HG03103 (cell line): ENCODE measurements around the gene HSPA6.
"Not testable (repeated sequence)": the region's sequence is repeated elsewhere in the genome, so short reads cannot be mapped to it uniquely, and the experiment has no call there.

Source experiments
- ATAC-seq: cut with Tn5 transposase; IDR thresholded peaks from one replicate; pipeline ENCODE4 v1.9.1; 2021; ENCODE audit warnings: low read depth; ENCODE audit not compliant: unreplicated experiment

Gene HSPA6

DNA sequence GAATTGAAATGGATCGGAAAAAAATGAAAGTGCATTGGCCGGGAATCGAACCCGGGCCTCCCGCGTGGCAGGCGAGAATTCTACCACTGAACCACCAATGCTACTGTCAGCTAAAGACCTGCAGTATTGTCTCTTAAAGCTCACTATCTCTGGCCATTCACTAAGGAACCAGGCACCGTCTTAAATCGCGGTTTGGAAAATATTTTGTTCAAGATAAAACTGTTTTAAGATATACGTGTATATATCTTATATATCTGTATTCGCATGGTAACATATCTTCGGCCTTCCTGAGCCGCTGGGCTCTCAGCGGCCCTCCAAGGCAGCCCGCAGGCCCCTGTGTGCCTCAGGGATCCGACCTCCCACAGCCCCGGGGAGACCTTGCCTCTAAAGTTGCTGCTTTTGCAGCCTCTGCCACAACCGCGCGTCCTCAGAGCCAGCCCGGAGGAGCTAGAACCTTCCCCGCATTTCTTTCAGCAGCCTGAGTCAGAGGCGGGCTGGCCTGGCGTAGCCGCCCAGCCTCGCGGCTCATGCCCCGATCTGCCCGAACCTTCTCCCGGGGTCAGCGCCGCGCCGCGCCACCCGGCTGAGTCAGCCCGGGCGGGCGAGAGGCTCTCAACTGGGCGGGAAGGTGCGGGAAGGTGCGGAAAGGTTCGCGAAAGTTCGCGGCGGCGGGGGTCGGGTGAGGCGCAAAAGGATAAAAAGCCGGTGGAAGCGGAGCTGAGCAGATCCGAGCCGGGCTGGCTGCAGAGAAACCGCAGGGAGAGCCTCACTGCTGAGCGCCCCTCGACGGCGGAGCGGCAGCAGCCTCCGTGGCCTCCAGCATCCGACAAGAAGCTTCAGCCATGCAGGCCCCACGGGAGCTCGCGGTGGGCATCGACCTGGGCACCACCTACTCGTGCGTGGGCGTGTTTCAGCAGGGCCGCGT is at the start of gene HSPA6:
HSPA6 (plus strand) TSS at position 724 of the 925 bp plus-strand sequence; CDS start at position 843, 119 bp downstream.
- ATAC-seq, result not testable (repeated sequence)

DNA sequence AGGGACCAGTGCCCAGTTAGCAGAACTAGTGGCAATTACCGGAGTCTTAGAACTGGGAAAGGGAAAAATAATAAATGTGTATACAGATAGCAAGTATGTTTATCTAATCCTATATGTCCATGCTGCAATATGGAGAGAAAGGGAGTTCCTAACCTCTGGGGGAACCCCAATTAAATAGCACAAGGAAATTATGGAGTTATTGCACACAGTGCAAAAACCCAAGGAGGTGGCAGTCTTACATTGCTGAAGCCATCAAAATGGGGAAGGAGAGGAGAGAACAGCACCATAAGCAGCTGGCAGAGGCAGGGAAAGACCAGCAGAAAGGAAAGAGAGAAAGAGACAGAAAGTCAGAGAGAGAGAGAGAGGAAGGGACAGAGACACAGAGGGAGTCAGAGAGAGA is 46.6 kb upstream of the HSPA6 start:
- ATAC-seq, result not testable (repeated sequence)

DNA sequence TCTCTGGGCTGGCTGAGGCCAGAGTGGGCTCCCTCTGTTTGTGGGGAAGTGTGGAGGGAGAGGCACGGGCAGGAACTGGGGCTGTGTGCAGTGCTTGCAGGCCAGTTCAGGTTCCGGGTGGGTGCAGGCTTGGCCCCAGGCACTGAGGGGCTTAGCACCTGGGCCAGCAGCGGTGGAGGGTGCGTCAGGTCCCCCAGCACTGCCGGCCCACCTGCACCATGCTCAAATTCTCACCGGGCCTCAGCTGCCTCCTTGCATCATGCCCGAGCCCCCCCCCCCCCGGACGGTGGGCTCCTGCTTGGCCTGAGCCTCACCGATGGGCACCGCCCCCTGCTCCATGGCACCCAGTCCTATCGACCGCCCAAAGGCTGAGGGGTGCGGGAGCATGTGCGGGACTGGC is 45.4 kb upstream of the HSPA6 start:
- no peak for ATAC-seq

DNA sequence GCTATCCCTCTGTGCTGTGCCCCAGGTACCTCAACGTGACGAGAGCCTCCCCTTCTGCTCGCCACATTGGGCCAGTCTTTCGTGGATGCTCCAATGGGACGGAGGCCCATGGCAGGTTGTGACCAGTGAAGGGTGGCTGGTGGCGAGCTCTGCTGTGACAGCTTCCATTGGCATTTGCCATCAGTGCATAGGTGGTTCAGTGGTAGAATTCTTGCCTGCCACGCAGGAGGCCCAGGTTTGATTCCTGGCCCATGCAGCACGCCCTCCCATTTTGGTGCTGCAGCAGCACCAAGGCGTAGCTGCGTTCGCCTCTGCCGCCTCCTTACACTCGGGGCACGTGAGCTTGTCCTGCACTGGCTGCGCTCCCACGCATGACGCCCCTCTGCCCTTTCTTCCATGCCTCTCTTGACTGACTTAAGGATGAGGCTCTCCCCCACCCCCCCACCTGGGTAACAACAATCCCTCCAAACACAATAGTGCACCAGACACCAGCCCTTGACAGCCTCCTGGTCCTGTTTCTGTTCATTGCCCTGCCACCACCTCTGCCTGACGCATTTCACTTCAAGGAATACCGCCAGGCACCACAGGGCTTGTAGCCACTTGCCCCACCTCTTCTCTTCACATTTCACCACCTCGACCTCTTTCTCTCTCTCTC is 43.8 kb upstream of the HSPA6 start:
- no peak for ATAC-seq

DNA sequence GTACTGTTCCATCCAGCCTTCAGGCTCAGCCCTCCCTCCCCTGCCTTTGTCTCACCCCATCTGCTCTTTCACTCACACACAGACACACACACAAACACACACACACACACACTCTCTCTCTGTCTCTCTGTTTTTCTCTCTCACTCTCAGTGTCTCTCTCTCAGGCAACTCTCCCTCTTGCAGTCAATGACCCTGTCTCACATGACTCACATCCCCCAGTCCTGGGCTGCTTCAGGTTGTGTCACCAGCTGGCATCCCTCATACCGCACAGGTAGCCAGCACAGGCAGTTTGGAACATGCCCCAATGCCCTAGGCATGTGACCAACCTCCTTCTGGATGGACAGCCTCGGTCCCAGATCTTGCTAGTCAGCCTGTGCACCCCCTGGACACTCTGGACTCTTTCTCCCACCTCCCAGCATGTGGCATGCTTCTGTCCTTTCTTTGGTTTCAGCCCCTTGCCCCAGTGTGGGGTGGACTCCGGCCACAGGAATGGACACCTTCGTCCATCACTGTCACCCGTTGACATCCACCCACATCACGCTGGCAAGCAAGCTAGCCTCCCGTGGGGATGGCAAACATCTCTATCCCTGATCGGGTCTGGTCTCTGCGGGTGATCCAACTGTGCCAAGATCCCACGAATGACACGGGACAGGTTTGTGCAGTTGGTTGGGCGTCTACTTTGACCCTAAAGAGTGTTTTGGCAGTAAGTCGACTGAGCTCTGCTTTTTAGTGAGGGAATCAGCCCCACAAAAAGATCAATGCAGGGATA is 42.5 kb upstream of the HSPA6 start:
- ATAC-seq, result no peak

DNA sequence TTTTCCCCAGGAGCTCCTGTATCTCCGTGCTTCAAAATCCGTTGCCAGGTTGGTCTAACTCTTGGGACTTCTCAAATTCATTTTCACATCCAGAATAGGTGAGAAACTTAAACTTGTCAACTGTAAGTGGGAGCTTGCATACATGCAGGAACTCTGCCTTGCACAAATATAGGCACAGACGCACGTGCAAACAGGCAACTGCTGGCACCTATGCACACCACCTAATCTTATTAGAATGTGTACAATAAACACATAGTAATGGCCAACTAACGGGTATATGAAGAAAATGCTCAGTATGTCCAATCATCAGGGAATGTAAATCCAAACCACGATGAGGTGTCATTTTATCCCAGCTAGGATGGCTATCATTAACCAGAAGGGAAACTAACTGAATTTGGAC is 41.7 kb upstream of the HSPA6 start:
- no peak for ATAC-seq

DNA sequence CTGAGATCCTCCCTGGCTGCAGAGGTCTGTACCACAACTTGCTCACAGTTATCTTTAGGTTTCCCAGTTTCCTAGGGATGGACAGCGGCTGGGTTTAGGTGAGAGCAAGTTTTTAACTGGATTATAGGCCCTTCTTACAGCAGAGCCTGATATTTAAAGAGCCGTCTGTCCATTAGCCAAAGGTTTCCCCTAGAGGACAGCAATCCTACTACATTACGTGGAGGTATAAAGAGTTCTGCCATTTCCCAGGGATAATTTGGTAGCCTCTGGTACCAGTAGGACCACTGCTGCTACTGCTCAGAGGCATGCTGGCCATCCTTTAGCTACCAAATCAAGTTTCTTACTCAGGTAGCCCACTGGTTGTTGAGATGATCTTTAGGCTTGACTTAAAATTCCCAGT is 41.0 kb upstream of the HSPA6 start:
- no peak for ATAC-seq

DNA sequence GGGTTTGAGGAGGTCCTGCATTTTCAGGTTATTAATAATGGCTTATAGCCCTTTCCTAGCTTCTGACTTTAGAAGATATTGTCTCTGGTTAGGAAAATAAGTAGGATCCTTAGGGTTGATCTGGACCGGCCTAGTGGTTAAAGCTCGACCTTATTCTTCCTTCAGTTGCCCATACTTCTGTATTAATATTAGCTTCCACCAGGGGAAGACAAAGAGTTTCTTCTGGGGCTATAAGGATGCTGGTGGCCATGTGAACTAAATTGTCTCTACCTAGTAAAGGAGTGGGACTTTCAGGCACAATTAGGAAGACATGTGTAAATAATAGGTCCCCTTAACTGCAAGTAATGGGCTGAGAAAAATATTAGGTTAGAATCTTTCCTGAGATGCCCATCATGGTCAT is 39.7 kb upstream of the HSPA6 start:
- no peak for ATAC-seq

DNA sequence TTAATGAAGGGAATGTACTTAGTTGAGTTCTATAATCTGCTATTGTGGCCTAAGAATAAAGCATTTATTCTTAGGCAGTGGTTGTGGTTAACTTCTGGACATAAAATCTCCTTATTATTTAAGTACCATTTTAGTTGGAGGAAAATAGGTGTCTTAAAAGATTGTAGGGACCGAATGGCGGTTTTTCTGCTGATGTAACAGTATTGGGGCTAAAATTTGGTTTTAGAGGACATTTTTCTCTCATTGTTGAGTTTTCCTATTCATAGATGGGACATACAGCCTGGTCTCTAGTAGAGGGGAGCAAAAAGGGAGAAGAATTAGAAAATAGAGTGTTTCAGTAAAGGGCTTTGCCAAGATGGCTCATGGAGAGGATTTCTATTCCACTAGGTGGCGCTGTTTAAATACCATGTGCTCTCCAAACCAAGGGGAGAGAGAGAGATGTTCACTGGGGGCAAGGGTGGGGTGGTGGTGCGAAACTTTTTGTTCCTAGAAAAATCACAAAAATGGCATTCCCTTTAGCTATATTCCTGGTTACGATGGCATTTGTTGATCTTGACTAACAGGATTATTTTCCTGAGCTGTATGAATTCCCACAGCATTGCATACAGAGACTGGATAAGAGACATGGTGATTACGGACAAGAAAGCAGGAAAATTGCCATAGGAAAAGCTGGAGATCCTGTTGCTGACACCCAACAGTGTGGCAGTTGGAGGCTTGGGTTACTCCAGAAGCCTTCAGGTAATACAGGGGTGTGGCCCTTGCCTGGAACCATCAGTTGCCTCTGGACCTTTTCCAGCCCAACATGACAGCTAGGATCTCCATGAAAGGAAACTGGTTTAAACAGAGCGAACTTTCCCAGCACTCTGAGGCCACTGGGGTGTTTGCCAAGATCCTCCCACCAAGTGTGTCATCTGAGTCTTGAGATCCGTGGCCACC is 37.3 kb upstream of the HSPA6 start:
- no peak for ATAC-seq

DNA sequence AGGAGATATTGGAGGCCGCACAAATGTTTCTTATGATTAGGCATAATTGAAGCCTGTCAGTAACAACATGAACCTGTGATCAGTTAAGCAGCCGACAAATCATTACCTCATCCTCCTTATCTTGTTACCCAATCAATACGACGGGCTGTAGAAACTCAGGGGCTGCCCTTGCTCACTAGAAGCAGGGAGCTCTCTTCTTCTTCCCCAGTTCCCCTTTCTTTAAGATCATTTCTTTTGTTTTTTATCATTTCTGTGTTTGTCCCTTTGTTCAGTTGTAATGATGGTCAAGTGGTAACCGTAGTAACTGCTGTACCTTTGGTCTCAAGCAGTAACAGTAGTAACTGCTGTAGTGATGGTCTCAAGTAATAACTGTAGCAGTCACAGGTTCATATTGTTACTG is 32.9 kb upstream of the HSPA6 start:
- ATAC-seq, result no peak

DNA sequence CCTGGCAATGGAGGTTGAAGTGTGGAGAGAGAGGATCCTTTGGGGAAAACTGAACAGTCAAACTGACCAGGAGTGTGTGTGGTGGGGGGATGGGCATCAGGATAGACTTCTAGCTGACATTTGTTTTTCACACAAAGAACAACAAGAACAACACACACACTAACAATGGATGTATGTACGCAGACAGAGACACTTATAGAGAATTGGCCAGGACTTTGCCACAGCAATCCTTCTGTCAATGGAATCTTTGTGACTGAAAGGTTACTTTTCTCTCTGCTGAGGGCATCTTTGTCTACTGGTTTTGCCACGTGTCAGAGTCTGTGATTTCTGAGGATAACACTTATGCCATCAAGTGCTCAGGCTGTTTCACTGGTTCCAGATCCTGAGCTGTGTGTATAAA is 31.5 kb upstream of the HSPA6 start:
- ATAC-seq, result no peak

DNA sequence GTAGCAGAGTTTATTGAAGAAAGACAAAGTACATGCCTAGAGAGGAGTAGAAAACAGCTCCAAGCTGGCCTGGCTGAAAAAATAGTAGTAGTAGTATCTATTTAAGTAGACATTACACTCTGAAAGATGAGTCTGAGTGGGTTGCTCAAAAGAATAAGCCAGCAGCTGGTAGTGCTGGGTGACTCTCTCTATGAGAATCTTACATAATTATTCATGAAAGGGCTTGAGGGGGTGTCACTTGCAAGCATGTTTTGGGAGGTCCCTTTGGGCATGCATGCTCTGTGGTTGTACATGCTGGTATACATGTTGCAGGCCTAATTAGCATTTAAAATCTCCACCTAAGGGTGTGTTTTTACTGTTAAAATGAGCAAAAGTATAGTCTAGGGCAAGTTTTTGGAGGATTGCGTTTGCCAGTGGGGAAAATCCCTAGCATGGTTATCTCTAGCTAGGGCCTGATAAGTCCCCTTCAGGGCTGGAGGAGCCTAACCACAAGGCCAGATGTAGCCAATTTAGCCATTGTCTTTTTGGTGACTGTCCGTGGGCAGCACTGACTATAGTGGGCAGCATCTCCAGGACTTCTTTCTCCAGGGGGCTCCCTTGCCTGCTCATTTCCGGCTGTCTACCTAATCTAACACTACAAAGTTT is 30.1 kb upstream of the HSPA6 start:
- no peak for ATAC-seq

DNA sequence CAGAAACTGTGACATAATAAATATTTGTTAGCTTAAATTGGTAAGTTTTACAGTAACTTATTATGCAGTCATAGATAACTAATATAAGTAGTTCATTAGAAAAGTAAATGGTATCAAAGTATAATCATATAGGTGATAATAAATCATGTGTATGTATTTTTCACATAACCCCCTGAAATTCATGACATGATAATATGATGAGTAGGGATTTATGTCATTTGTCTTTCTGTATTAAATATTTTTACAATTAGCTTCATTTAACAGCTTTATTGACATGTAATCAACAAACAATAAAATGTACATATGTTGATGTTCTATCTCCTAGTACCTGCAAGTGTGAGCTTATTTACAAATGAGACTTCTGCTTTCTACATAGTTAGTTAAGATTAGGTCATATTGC is 28.9 kb upstream of the HSPA6 start:
- ATAC-seq, result no peak

DNA sequence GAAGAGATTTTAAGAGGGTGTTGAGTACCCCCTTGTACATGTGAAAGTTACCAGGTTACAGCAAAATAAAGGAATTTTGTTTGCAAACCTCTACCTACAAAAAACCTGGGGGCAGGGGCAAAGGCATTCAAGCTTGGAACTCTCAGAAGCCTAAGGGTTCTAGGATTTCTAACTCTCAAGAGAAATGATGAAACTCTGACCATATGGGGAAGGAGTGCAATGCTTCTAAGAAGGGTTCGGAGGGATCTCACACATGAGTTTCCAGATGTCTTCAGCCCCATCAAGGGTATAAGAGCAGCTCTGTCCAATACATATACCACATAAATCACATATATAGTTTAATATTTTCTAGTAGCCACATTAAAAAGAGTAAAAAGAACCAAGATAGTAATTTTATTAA is 26.4 kb upstream of the HSPA6 start:
- ATAC-seq, result no peak

DNA sequence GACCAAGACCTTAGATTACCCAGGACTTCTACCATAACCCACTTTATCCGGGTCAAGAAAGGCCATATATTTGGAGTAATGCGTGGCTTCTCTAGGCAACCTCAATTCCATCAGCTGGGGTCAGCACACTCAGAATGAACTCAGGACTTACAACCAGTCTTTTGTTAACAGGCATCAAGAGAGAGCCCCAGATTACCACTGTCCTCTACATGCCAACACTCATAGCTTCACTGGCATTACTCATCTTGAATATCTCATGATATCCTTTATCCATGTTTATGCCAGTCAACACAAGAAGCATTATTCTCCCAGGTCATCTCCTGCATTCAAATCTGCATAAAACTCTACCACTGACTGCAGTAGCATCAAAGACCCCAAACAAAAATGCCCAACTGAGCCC is 25.7 kb upstream of the HSPA6 start:
- ATAC-seq, result no peak

DNA sequence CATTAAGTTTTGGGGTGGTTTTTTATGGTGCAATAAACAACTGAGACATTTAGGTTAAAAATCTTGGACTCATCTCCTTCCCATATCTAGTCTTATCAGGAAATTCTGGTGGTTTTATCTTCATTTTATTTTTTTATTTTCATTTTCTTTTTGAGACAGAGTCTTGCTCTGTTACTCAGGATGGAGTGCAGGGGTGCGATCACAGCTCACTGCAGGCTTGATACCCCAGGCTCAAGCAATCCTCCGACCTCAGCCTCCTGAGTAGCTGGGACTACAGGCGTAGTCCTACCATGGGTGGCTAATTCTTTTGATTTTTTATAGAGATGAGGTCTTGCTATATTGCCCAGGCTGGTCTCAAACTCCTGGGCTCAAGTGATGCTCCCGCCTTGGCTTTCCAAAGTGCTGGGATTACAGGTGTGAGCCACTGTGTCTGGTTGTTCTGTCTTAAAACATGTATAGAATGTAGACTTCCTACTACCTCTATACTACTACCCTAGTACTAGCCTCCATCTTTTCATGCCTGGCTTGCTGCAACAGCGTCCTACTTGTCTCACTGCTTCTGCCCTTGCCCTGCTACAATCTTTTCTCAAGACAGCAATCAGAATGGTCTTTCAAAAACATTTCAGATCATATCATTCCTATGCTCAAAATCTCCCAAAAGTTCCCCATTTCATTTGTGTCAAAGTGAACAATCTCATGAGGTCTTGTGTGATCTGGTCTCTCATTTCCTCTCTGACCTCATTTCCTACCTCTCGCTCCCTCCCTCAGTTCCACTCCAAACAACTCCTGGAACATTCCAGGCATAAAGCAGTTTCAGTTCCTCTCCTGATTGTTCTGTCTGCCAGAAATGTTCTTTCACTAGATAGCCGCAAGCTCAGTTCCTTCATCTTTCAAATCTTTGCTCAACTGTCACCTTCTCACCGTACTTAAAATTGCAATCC is 25.0 kb upstream of the HSPA6 start:
- no peak for ATAC-seq

DNA sequence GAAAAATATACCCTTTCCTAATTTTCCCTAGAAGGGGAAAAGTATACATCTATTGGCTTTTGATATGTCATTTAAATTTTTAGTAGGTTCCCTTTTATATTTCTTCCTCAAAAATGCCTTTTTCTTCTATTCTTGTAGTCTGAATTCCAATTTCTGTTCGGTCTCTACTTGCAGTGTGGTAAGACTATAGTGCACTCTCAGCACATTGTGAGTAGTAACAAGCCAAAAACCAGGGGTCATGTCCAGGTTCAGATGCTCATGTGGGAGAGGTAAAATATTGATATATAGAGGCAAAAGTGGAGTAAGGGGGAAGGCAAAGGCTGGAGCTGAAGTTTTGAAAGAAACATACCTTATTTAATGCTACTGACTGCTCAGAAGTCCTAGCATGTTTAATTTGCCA is 23.1 kb upstream of the HSPA6 start:
- no peak for ATAC-seq

DNA sequence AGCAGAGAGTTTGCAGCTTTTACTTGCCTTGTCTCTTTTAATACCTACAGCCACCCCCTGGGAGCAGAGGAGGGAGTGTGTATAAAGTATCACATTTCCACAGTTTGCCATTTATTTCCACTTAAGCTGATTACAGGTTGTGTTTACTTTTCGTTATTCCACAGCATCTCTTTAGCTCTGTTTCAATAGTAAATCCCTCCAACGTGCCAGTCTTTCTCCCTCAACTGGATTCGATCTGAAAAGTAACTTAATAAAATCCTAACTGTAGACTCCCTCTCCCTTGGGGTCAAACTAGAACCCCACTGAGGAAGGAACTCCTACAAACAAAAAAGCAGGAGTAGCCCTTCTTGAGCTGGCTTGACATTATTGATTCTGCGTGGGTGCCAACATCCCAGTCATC is 22.2 kb upstream of the HSPA6 start:
- no peak for ATAC-seq
